GM12878 (cell line): ENCODE data around the gene FAF1. TPM values are rescaled to one million over a fixed set of nuclear protein-coding genes. Genes with fewer than 3 reads are reported as not detected.

Experiments used
- ATAC-seq: fragments of 200-7000 bp; cut with Tn5 transposase; 3 replicates; pipeline ENCODE4 v1.9.1; 2020; ENCODE audit warnings: mild to moderate bottlenecking, moderate library complexity
- BruUV-seq: library from RNA; stranded (reverse); fragments of 400-500 nt; replicated peaks from 2 replicates; lab custom pipeline; 2021; lab: Mats Ljungman, UMichigan
- CTCF ChIA-PET: fragments of 300-600 bp; sonication (Branson Sonifier 250); formaldehyde crosslinking; extraction: SDS; loops from one replicate; lab custom pipeline; 2021; ENCODE audit warnings: inconsistent platforms; lab: Yijun Ruan, JAX
- POLR2A ChIA-PET: fragments of 350-600 bp; formaldehyde crosslinking; extraction: SDS; loops from one replicate; lab custom pipeline; 2021; ENCODE audit warnings: inconsistent platforms; lab: Charles Lee
- RAD21 ChIA-PET: fragments of 300-600 bp; sonication (Branson Sonifier 250); formaldehyde crosslinking; loops from one replicate; lab custom pipeline; 2023; ENCODE audit warnings: antibody characterized with exemption; ENCODE audit not compliant: unreplicated experiment; lab: Charles Lee
- SMC1A ChIA-PET: fragments of 300-600 bp; sonication (Branson Sonifier 250); formaldehyde crosslinking; loops from one replicate; lab custom pipeline; 2023; ENCODE audit not compliant: unreplicated experiment, uncharacterized antibody; lab: Charles Lee
- DNase-seq: peaks from one replicate; pipeline ENCODE4 v3.0.0-alpha.2; 2011; ENCODE audit warnings: low read depth, low spot score
- FAIRE-seq: peaks from 3 replicates; lab custom pipeline; 2011; peaks lifted over from hg19 to GRCh38; lab: Jason Lieb, UNC
- H2AFZ ChIP-seq: 2 replicates; pipeline ENCODE4 v1.6.0; 2011; ENCODE audit warnings: low read depth, low read length, control low read depth; ENCODE audit not compliant: control insufficient read depth
- H3K27ac ChIP-seq: 2 replicates; pipeline ENCODE4 v1.5.1; 2011; ENCODE audit warnings: control low read depth; ENCODE audit not compliant: control insufficient read depth, insufficient read depth
- H3K27me3 ChIP-seq, 2 experiments: replicated peaks in 1 of 2; 2 replicates each; pipeline versions ENCODE4 v1.6.0 to v1.6.1; 2011; ENCODE audit warnings: low read length in 1 of 2; ENCODE audit not compliant: control insufficient read depth in 2 of 2, insufficient read depth in 2 of 2
- H3K36me3 ChIP-seq, 2 experiments: 2 replicates each; pipeline ENCODE4 v1.5.1; 2011; ENCODE audit warnings: low read length in 1 of 2; ENCODE audit not compliant: control insufficient read depth in 2 of 2, insufficient read depth in 2 of 2
- H3K4me1 ChIP-seq: 2 replicates; pipeline ENCODE4 v1.6.1; 2011; ENCODE audit warnings: mild to moderate bottlenecking, low read length, moderate library complexity, mixed read lengths; ENCODE audit not compliant: control insufficient read depth, insufficient read depth
- H3K4me2 ChIP-seq: 2 replicates; pipeline ENCODE4 v1.6.0; 2011; ENCODE audit warnings: control low read depth; ENCODE audit not compliant: control insufficient read depth, insufficient read depth
- H3K4me3 ChIP-seq: fragments of 200-600 bp; sonication (generic); 2 replicates; pipeline ENCODE4 v1.5.1; 2016
- H3K79me2 ChIP-seq: 2 replicates; pipeline ENCODE4 v1.6.0; 2011; ENCODE audit warnings: low read length; ENCODE audit not compliant: control insufficient read depth, insufficient read depth
- H3K9ac ChIP-seq: 2 replicates; pipeline ENCODE4 v1.8.0; 2011; ENCODE audit warnings: low read length, control low read depth, mixed read lengths; ENCODE audit not compliant: control insufficient read depth, insufficient read depth
- H3K9me3 ChIP-seq: replicated peaks from 3 replicates; pipeline ENCODE4 v1.5.1; 2011; ENCODE audit warnings: mild to moderate bottlenecking, low read length; ENCODE audit not compliant: control insufficient read depth, insufficient read depth
- H4K20me1 ChIP-seq: 2 replicates; pipeline ENCODE4 v1.6.0; 2011; ENCODE audit not compliant: control insufficient read depth, insufficient read depth
- CEBPZ ChIP-seq: fragments of 150-350 bp; IDR thresholded peaks from 2 replicates; pipeline ENCODE4 v1.6.1; 2016; ENCODE audit warnings: low read depth, low read length
- NBN ChIP-seq: fragments of 450-650 bp; IDR thresholded peaks from 2 replicates; pipeline ENCODE4 v1.6.1; 2016
- NR2C1 ChIP-seq: fragments of 450-650 bp; IDR thresholded peaks from 2 replicates; pipeline ENCODE4 v1.6.1; 2017; ENCODE audit warnings: antibody characterized with exemption, mild to moderate bottlenecking, moderate library complexity
- POU2F2 ChIP-seq: IDR thresholded peaks from 3 replicates; pipeline ENCODE4 v1.6.1; 2011; ENCODE audit warnings: low read depth, mild to moderate bottlenecking, low read length, borderline replicate concordance
- RAD51 ChIP-seq: fragments of 450-650 bp; IDR thresholded peaks from 2 replicates; pipeline ENCODE4 v1.6.1; 2016; ENCODE audit warnings: moderate library complexity, mild to moderate bottlenecking, inconsistent platforms
- RFX5 ChIP-seq: IDR thresholded peaks from 2 replicates; pipeline ENCODE4 v1.6.1; 2011; ENCODE audit warnings: low read depth, low read length, improper control_type of control experiment
- WGBS: methylation state at CpG from one replicate; pipeline ENCODE4 v1.1.6; 2016; ENCODE audit warnings: low lambda C conversion rate; ENCODE audit not compliant: insufficient replicate concordance, insufficient coverage; ENCODE audit errors: missing lambda C conversion rate; 5-methylcytosine and 5-hydroxymethylcytosine counted together
- in situ Hi-C: fragments of 300-500 bp; cut with MboI; formaldehyde crosslinking; loops from 9 replicates; pipeline ENCODE4 v1.14.3; 2018; ENCODE audit warnings: mixed read lengths
- intact Hi-C: fragments of 100-400 bp; cut with micrococcal nuclease; formaldehyde crosslinking; loops from one replicate; pipeline ENCODE4 v1.14.2; 2022; ENCODE audit not compliant: unreplicated experiment
- polyA plus RNA-seq, 11 experiments: library from polyadenylated mRNA; depleted of rRNA in 4 of 11; unstranded in 6 of 11; stranded (reverse) in 5 of 11; fragments of >200 nt; fragmentation: Nextera tagmentation in 4 of 11; fragmentation: Illumina TruSeq in 1 of 11; extraction: Ambion mirVana in 4 of 11; extraction: Trizol in 1 of 11; gene quantifications; 1 replicate in 1 of 11; 2 replicates in 10 of 11; pipeline versions ENCODE4 v1.2.1 to v1.2.3, GENCODE V29; 2011 to 2016; ENCODE audit warnings: inconsistent platforms in 2 of 11, missing spikeins in 2 of 11, low read depth in 1 of 11
- total RNA-seq, 4 experiments: library from RNA; depleted of rRNA in 3 of 4; stranded (reverse); fragments of >200 nt in 3 of 4; fragmentation: Illumina TruSeq in 1 of 4; extraction: Trizol in 1 of 4; gene quantifications; 2 replicates each; pipeline versions ENCODE4 v1.2.1 to v1.2.3, GENCODE V29; 2013 to 2021

The FAF1 gene
- total and polyA plus RNA-seq, 10 of the 15 experiments (the other 5 are each of a cell fraction or from before 2014, with no cell fraction given), result 8.6 to 54.5 (median 23.7) TPM

- POLR2A ChIA-PET, result no interaction called here
- FAIRE-seq, result no peak
- H3K4me3 ChIP-seq, result no peak overlapping the region
- TF ChIP-seq NBN, result no peak
- TF ChIP-seq RFX5, result no peak
- TF ChIP-seq, all 136 proteins: peak for 0
- no peak overlapping the region for H3K4me2 ChIP-seq
- H4K20me1 ChIP-seq, result no peaks in the 10 kb centered on the region
- ATAC-seq (no peak), DNase-seq (no peak)
- 93% methylated on average over 2 of the region's 2 CpGs for WGBS
- ChIA-PET CTCF (no interaction called here), SMC1A (no interaction called here), RAD21 (no interaction called here)
- intact Hi-C loops (no loop called here), in situ Hi-C loops (no loop called here)
- no peak overlapping the region for H3K27ac ChIP-seq
- BruUV-seq, result no TSS peak
- H3K4me1 ChIP-seq, result no peaks in the 10 kb centered on the region
- H3K9me3 ChIP-seq, result no peaks in the 10 kb centered on the region
- H3K36me3 ChIP-seq, result no peaks in the 10 kb centered on the region
- H3K79me2 ChIP-seq, result no peaks in the 10 kb centered on the region
- no peaks in the 10 kb centered on the region for H3K27me3 ChIP-seq
- no peak overlapping the region for H2AFZ ChIP-seq
- no peak overlapping the region for H3K9ac ChIP-seq
These were observed 292.8 kb downstream of the FAF1 start for GRCh38 chr1:50667272-50667671.

GRCh38 chr1:50666849-50667248 lies 293.2 kb downstream of the FAF1 start:
- H3K9ac ChIP-seq, result no peak overlapping the region
- H3K4me1 ChIP-seq, result no peaks in the 10 kb centered on the region
- H3K79me2 ChIP-seq, result no peaks in the 10 kb centered on the region
- SMC1A ChIA-PET, result no interaction called here
- RAD21 ChIA-PET, result no interaction called here
- POLR2A ChIA-PET, result no interaction called here
- no peak overlapping the region for H3K4me2 ChIP-seq
- no peaks in the 10 kb centered on the region for H4K20me1 ChIP-seq
- BruUV-seq, result no TSS peak
- DNase-seq, result no peak
- H3K4me3 ChIP-seq, result no peak overlapping the region
- H2AFZ ChIP-seq, result no peak overlapping the region
- H3K9me3 ChIP-seq, result no peaks in the 10 kb centered on the region
- H3K36me3 ChIP-seq, result no peaks in the 10 kb centered on the region
- TF ChIP-seq CEBPZ (no peak), NR2C1 (no peak), RAD51 (no peak), POU2F2 (no peak)
- in situ Hi-C loops, result no loop called here
- H3K27ac ChIP-seq, result no peak overlapping the region
- CTCF ChIA-PET, result no interaction called here
- intact Hi-C loops, result no loop called here
- ATAC-seq, result no peak
- FAIRE-seq, result no peak
- no peaks in the 10 kb centered on the region for H3K27me3 ChIP-seq
